ENCODE data around the gene CD302. TPM values are rescaled to one million over a fixed set of nuclear protein-coding genes. Genes with fewer than 3 reads are reported as not detected.

Gene CD302
- total and polyA plus RNA-seq, 2 of the 8 experiments (the other 6 are each of a cell fraction or from before 2014, with no cell fraction given), result 0.76 to 0.79 TPM

DNA sequence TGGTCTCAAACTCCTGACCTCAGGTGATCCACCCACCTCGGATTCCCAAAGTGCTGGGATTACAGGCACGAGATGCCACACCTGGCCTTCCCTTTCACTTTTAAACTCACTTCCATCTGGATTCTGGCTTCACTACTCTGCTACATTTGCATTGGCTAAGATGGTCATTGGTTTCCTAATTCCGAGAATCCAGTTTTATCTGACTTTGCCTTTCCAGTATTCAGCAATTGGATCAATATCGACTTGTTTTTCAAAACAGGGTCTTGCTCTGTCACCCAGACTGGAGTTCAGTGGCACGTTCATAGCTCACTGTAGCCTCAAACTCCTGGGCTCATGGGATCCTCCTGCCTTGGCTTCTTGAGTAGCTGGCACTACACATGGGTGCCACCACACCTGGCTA is 4.7 kb upstream of the CD302 start:
- CTCF ChIA-PET (ENCODE audit: partially characterized antibody), result interaction anchor here (1.6 kb wide), 1 partner anchor 10 kb away, joined by 6 read pairs; no protein-coding TSS in a partner anchor
- no peak overlapping the region for H3K4ac ChIP-seq (replicated peaks; ENCODE audit: insufficient read length, low read depth, low read length)
- H3K4me2 ChIP-seq (ENCODE audit: insufficient read depth in 1 of 2, low read depth in 2 of 2, low read length in 2 of 2), result no peak overlapping the region

More for the DNA sequence above, 4.7 kb upstream of the CD302 start:
- Histone ChIP-seq H4K8ac (ENCODE audit: extremely low read depth, insufficient read depth, low read length) (no peak overlapping the region), H3K18ac (ENCODE audit: extremely low read depth, low read length) (no peak overlapping the region), H3K27me3 (replicated peaks in 1 of 4; ENCODE audit: control insufficient read depth in 3 of 4, extremely low read depth in 1 of 4, insufficient read depth in 3 of 4, low read length in 3 of 4) (peaks cover 6 to 14% (median 13%) of the 10 kb centered on the region in 4 experiments), H4K5ac (ENCODE audit: insufficient read length, low read depth, low read length) (no peak overlapping the region), H3K79me1 (ENCODE audit: low read depth, low read length) (no peaks in the 10 kb centered on the region), H3K4me3 (ENCODE audit: extremely low read depth in 1 of 4, insufficient read depth in 2 of 4, low read depth in 3 of 4, low read length in 4 of 4) (no peak overlapping the region), H3K14ac (ENCODE audit: insufficient read length) (no peak overlapping the region), H3K23me2 (ENCODE audit: low read depth, low read length) (peaks cover 3% of the 10 kb centered on the region; the same call in 1 of the 2 replicates), H2BK5ac (ENCODE audit: low read depth, low read length) (no peak overlapping the region), H3K27ac (ENCODE audit: low read depth, low read length) (no peak overlapping the region), H3K23ac (ENCODE audit: insufficient read length) (no peak overlapping the region), H3K4me1 (replicated peaks in 1 of 4; ENCODE audit: control insufficient read depth in 3 of 4, insufficient read depth in 4 of 4, low read length in 3 of 4) (peaks cover 0 to 2% (median 0%) of the 10 kb centered on the region in 4 experiments; a peak in 5 of 7 replicates), H3K79me2 (ENCODE audit: control insufficient read depth in 1 of 2, insufficient read depth in 2 of 2, low read length in 2 of 2) (no peaks in the 10 kb centered on the region), H2BK15ac (ENCODE audit: low read length) (no peak overlapping the region), H4K91ac (replicated peaks; ENCODE audit: insufficient read length, low read length) (no peak overlapping the region), H2AK5ac (ENCODE audit: low read depth, low read length) (no peak overlapping the region), H2BK20ac (ENCODE audit: low read length) (no peak overlapping the region), H3K36me3 (ENCODE audit: control insufficient read depth in 2 of 4, insufficient read depth in 4 of 4, low read length in 3 of 4) (no peaks in the 10 kb centered on the region), H3K9me3 (ENCODE audit: insufficient read depth in 2 of 2, low read depth in 1 of 2, low read length in 1 of 2) (no peaks in the 10 kb centered on the region), H2BK12ac (ENCODE audit: low read depth, low read length) (no peak overlapping the region), H2AFZ (ENCODE audit: low read length) (no peak overlapping the region), H2BK120ac (replicated peaks; ENCODE audit: low read depth, low read length) (no peak overlapping the region), H3K56ac (replicated peaks; ENCODE audit: insufficient read length, low read depth, low read length) (no peak overlapping the region), H4K20me1 (replicated peaks in 1 of 2; ENCODE audit: control insufficient read depth in 1 of 2, insufficient read depth in 2 of 2, low read length in 2 of 2) (no peaks in the 10 kb centered on the region), H3K9ac (replicated peaks in 1 of 4; ENCODE audit: extremely low read depth in 1 of 4, low read depth in 3 of 4, low read length in 3 of 4) (no peak overlapping the region)
- WGBS, 2 experiments (ENCODE audit: extremely low coverage in 1 of 2, insufficient coverage in 1 of 2, insufficient read length in 1 of 2, insufficient replicate concordance in 2 of 2, low coverage in 1 of 2, low lambda C conversion rate in 2 of 2, missing lambda C conversion rate in 1 of 2), result 92% methylated on average over 5 of the region's 5 CpGs; no CpG with 5 or more reads in 1 of the 2 experiments
- no peak for FAIRE-seq
- POLR2A ChIA-PET (ENCODE audit: partially characterized antibody), result no interaction called here
- TF ChIP-seq, protein P1, sequence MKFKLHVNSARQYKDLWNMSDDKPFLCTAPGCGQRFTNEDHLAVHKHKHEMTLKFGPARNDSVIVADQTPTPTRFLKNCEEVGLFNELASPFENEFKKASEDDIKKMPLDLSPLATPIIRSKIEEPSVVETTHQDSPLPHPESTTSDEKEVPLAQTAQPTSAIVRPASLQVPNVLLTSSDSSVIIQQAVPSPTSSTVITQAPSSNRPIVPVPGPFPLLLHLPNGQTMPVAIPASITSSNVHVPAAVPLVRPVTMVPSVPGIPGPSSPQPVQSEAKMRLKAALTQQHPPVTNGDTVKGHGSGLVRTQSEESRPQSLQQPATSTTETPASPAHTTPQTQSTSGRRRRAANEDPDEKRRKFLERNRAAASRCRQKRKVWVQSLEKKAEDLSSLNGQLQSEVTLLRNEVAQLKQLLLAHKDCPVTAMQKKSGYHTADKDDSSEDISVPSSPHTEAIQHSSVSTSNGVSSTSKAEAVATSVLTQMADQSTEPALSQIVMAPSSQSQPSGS (IDR thresholded peaks at IDR 0.05; ENCODE audit: low read length), result no peak
- TF ChIP-seq HDAC6 (IDR thresholded peaks at IDR 0.05; ENCODE audit: low read depth, low read length), result no peak
- TF ChIP-seq JUN (IDR thresholded peaks at IDR 0.05; ENCODE audit: low read depth, low read length), result no peak
- no peak for TF ChIP-seq MAFK (IDR thresholded peaks at IDR 0.05; ENCODE audit: low read depth, low read length)
- TF ChIP-seq RNF2 (IDR thresholded peaks at IDR 0.05; ENCODE audit: borderline replicate concordance, low read depth, low read length, missing control alignments, poor library complexity, severe bottlenecking), result no peak
- TF ChIP-seq JUND (IDR thresholded peaks at IDR 0.05; ENCODE audit: low read length), result no peak
- no peak for DNase-seq (ENCODE audit: low read depth in 1 of 2, low spot score in 2 of 2)
